HEK293 (cell line): ENCODE data around the gene SFXN1.

ENCODE experiments used
- CTCF ChIA-PET: fragments of 350-600 bp; formaldehyde crosslinking; extraction: SDS; loops from one replicate; lab custom pipeline; 2021; ENCODE audit warnings: antibody characterized with exemption; lab: Yijun Ruan, JAX
- POLR2A ChIA-PET: fragments of 300-600 bp; formaldehyde crosslinking; extraction: SDS; loops from one replicate; lab custom pipeline; 2020; ENCODE audit warnings: antibody characterized with exemption, inconsistent platforms; lab: Yijun Ruan, JAX
- H3K27ac ChIP-seq: fragments of 200-500 bp; sonication (Bioruptor generic); 2 replicates; pipeline ENCODE4 v1.5.1; 2014; ENCODE audit warnings: low read depth, low read length, control low read depth, inconsistent platforms; ENCODE audit errors: extremely low read depth
- H3K36me3 ChIP-seq, 2 experiments: fragments of 200-500 bp in 1 of 2; sonication (Bioruptor generic) in 1 of 2; 1 replicate in 1 of 2; 2 replicates in 1 of 2; pipeline ENCODE4 v1.5.1; 2014 to 2017; ENCODE audit warnings: inconsistent platforms in 2 of 2, low read length in 2 of 2; ENCODE audit not compliant: control insufficient read depth in 2 of 2, insufficient read depth in 1 of 2
- H3K4me1 ChIP-seq: fragments of 200-500 bp; sonication (Bioruptor generic); 2 replicates; pipeline ENCODE4 v1.5.1; 2014; ENCODE audit warnings: mild to moderate bottlenecking, low read length, inconsistent platforms; ENCODE audit not compliant: control insufficient read depth, insufficient read depth
- H3K4me3 ChIP-seq: 2 replicates; pipeline ENCODE4 v1.5.1; 2011; ENCODE audit warnings: low read depth, mild to moderate bottlenecking, control low read depth, low read length, moderate library complexity
- H3K9me3 ChIP-seq: fragments of 200-500 bp; sonication (Bioruptor generic); 2 replicates; pipeline ENCODE4 v1.5.1; 2014; ENCODE audit warnings: low read depth, low read length, inconsistent platforms; ENCODE audit not compliant: control insufficient read depth, insufficient read depth
- EGR2 ChIP-seq: fragments of 450-650 bp; formaldehyde crosslinking; IDR thresholded peaks from 2 replicates; pipeline ENCODE4 v1.5.1; 2016; ENCODE audit warnings: low read depth, missing biosample characterization, missing genetic modification characterization
- INSM2 ChIP-seq: fragments of 450-650 bp; formaldehyde crosslinking; IDR thresholded peaks from 2 replicates; pipeline ENCODE4 v1.5.1; 2016; ENCODE audit warnings: missing biosample characterization, missing genetic modification characterization
- KLF7 ChIP-seq: fragments of 450-650 bp; formaldehyde crosslinking; IDR thresholded peaks from 2 replicates; pipeline ENCODE4 v1.5.1; 2016; ENCODE audit warnings: missing biosample characterization, missing genetic modification characterization, borderline replicate concordance
- MEIS1 ChIP-seq: sonication (generic); formaldehyde crosslinking; IDR thresholded peaks from 2 replicates; pipeline ENCODE4 v1.8.1; 2022; ENCODE audit warnings: missing genetic modification reagents, mild to moderate bottlenecking, borderline replicate concordance
- PRDM1 ChIP-seq: fragments of 450-650 bp; formaldehyde crosslinking; IDR thresholded peaks from 2 replicates; pipeline ENCODE4; 2016; ENCODE audit warnings: missing biosample characterization, missing genetic modification characterization
- SP3 ChIP-seq: fragments of 450-650 bp; formaldehyde crosslinking; IDR thresholded peaks from 2 replicates; pipeline ENCODE4 v1.5.1; 2016; ENCODE audit warnings: missing biosample characterization, missing genetic modification characterization
- ZBTB21 ChIP-seq: fragments of 450-650 bp; formaldehyde crosslinking; IDR thresholded peaks from 2 replicates; pipeline ENCODE4 v1.5.1; 2017; ENCODE audit warnings: missing biosample characterization, missing genetic modification characterization
- ZNF140 ChIP-seq: fragments of 450-650 bp; formaldehyde crosslinking; IDR thresholded peaks from 2 replicates; pipeline ENCODE4 v1.5.1; 2016; ENCODE audit warnings: missing biosample characterization, missing genetic modification characterization
- ZNF16 ChIP-seq: fragments of 450-650 bp; formaldehyde crosslinking; IDR thresholded peaks from 2 replicates; pipeline ENCODE4 v1.5.1; 2016; ENCODE audit warnings: low read depth, missing biosample characterization, missing genetic modification characterization
- ZNF174 ChIP-seq: fragments of 450-650 bp; formaldehyde crosslinking; IDR thresholded peaks from 2 replicates; pipeline ENCODE4 v1.5.0; 2017; ENCODE audit warnings: missing biosample characterization, mild to moderate bottlenecking, missing genetic modification characterization
- ZNF335 ChIP-seq: fragments of 450-650 bp; formaldehyde crosslinking; conservative IDR thresholded peaks from 2 replicates; pipeline ENCODE4 v1.5.1; 2016; ENCODE audit warnings: missing biosample characterization, missing genetic modification characterization
- ZNF510 ChIP-seq: fragments of 450-650 bp; formaldehyde crosslinking; IDR thresholded peaks from 2 replicates; pipeline ENCODE4 v1.5.1; 2018; ENCODE audit warnings: mild to moderate bottlenecking, missing genetic modification characterization, missing biosample characterization; ENCODE audit not compliant: insufficient replicate concordance
- ZNF555 ChIP-seq: fragments of 450-650 bp; formaldehyde crosslinking; conservative IDR thresholded peaks from 2 replicates; pipeline ENCODE4 v1.5.1; 2017; ENCODE audit warnings: missing biosample characterization, mild to moderate bottlenecking, missing genetic modification characterization, inconsistent platforms
- ZNF623 ChIP-seq: fragments of 450-650 bp; formaldehyde crosslinking; IDR thresholded peaks from 2 replicates; pipeline ENCODE4 v1.5.1; 2016; ENCODE audit warnings: missing biosample characterization, missing genetic modification characterization
- ZNF645 ChIP-seq: fragments of 450-650 bp; formaldehyde crosslinking; IDR thresholded peaks from 2 replicates; pipeline ENCODE4; 2016; ENCODE audit warnings: missing biosample characterization, missing genetic modification characterization
- ZSCAN23 ChIP-seq: fragments of 450-650 bp; formaldehyde crosslinking; IDR thresholded peaks from 2 replicates; pipeline ENCODE4 v1.5.1; 2016; ENCODE audit warnings: missing biosample characterization, missing genetic modification characterization
- TF ChIP-seq, protein P1 (sequence below): fragments of 450-650 bp; formaldehyde crosslinking; IDR thresholded peaks from 2 replicates; pipeline ENCODE4 v1.5.0; 2017; ENCODE audit warnings: missing biosample characterization, missing genetic modification characterization, borderline replicate concordance
- TF ChIP-seq, protein P2 (sequence below): fragments of 450-650 bp; formaldehyde crosslinking; IDR thresholded peaks from 2 replicates; pipeline ENCODE4 v1.5.1; 2016; ENCODE audit warnings: missing biosample characterization, missing genetic modification characterization
- TF ChIP-seq, protein P3 (sequence below): fragments of 450-650 bp; formaldehyde crosslinking; IDR thresholded peaks from 2 replicates; pipeline ENCODE4 v1.5.1; 2016; ENCODE audit warnings: missing biosample characterization, missing genetic modification characterization
- TF ChIP-seq, protein P4 (sequence below): fragments of 450-650 bp; formaldehyde crosslinking; IDR thresholded peaks from 2 replicates; pipeline ENCODE4 v1.5.1; 2016; ENCODE audit warnings: missing biosample characterization, missing genetic modification characterization

The SFXN1 gene

GRCh38 chr5:175472378-175472777 lies 6.0 kb upstream of the SFXN1 start:
- CTCF ChIA-PET: no interaction called here
- TF ChIP-seq ZNF623 (tag by site-specific recombination): peak; percentile 84
- TF ChIP-seq ZNF174 (tag by site-specific recombination): no peak
- no peak for TF ChIP-seq PRDM1 (tag by site-specific recombination)
- TF ChIP-seq, all 188 proteins: peak for 1
- Histone ChIP-seq H3K4me1 (no peaks in the 10 kb centered on the region), H3K27ac (no peak overlapping the region), H3K36me3 (no peaks in the 10 kb centered on the region), H3K9me3 (no peaks in the 10 kb centered on the region), H3K4me3 (no peak overlapping the region)
- POLR2A ChIA-PET: no interaction called here

DNA sequence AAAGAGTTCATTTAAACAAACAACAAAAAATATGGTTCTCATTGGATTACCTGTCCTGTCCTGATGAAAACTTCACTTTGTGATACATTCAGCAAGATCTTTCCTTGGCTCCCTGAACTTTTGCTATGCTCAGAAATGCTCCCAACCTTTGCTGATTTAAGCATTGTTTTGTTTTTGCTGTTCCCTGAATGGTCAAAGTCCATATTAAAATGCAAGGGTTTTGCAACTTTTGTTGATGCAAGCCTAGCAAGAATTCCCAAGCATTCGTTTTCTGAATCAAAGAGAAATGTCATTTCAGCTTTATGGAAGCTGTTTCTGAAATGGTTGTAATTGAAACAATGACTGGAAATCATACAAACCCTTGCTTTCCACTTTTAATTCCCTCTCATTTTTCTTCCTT lies 3.1 kb upstream of the SFXN1 start:
- ChIA-PET POLR2A (no interaction called here), CTCF (interaction anchor here (0.8 to 3.5 kb wide), 2 partner anchors 9 to 153 kb away, joined by 3 to 36 read pairs; no protein-coding TSS in a partner anchor)
- H3K27ac ChIP-seq: no peak overlapping the region
- no peaks in the 10 kb centered on the region for H3K4me1 ChIP-seq
- H3K4me3 ChIP-seq: no peak overlapping the region
- H3K36me3 ChIP-seq: no peaks in the 10 kb centered on the region
- no peaks in the 10 kb centered on the region for H3K9me3 ChIP-seq
- TF ChIP-seq KLF7 (tag by site-specific recombination): no peak

DNA sequence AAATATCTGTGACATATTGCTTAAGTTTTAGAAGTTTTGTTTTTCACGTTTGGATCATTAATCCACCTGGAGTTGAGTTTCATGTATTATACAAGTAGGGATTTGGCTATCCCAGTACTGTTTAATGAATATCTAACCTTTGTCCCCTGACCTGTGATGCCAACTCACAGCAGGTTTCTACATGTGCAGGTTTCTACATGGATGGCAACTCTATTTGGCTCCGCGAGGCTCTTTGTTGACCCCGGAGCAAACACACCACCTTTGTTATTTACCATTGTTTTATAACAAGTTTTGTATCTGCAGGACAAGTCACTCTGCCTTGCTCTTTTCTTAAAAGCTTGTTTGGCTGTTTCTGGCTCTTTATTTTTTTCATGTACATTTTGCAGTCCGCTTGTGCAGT lies 920 bp upstream of the SFXN1 start:
- Histone ChIP-seq H3K4me1 (no peaks in the 10 kb centered on the region), H3K9me3 (no peaks in the 10 kb centered on the region), H3K36me3 (peaks cover 5 to 20% of the 10 kb centered on the region in 2 experiments), H3K4me3 (no peak overlapping the region), H3K27ac (no peak overlapping the region)
- CTCF ChIA-PET: interaction anchor here (3.5 kb wide), 1 partner anchor 12 kb away, joined by 36 read pairs; no protein-coding TSS in a partner anchor
- TF ChIP-seq SP3 (tag by site-specific recombination) (no peak), ZNF510 (tag by site-specific recombination) (no peak), ZSCAN23 (tag by site-specific recombination) (no peak), INSM2 (tag by site-specific recombination) (no peak), ZNF335 (tag by site-specific recombination) (no peak), ZNF555 (no peak), MEIS1 (CRISPR knock-in tag) (no peak), ZNF140 (tag by site-specific recombination) (no peak), ZBTB21 (tag by site-specific recombination) (no peak), ZNF645 (tag by site-specific recombination) (no peak), ZNF16 (no peak), EGR2 (tag by site-specific recombination) (no peak)
- TF ChIP-seq, protein P1, sequence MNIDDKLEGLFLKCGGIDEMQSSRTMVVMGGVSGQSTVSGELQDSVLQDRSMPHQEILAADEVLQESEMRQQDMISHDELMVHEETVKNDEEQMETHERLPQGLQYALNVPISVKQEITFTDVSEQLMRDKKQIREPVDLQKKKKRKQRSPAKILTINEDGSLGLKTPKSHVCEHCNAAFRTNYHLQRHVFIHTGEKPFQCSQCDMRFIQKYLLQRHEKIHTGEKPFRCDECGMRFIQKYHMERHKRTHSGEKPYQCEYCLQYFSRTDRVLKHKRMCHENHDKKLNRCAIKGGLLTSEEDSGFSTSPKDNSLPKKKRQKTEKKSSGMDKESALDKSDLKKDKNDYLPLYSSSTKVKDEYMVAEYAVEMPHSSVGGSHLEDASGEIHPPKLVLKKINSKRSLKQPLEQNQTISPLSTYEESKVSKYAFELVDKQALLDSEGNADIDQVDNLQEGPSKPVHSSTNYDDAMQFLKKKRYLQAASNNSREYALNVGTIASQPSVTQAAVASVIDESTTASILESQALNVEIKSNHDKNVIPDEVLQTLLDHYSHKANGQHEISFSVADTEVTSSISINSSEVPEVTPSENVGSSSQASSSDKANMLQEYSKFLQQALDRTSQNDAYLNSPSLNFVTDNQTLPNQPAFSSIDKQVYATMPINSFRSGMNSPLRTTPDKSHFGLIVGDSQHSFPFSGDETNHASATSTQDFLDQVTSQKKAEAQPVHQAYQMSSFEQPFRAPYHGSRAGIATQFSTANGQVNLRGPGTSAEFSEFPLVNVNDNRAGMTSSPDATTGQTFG (tag by site-specific recombination): no peak
- TF ChIP-seq, protein P2, sequence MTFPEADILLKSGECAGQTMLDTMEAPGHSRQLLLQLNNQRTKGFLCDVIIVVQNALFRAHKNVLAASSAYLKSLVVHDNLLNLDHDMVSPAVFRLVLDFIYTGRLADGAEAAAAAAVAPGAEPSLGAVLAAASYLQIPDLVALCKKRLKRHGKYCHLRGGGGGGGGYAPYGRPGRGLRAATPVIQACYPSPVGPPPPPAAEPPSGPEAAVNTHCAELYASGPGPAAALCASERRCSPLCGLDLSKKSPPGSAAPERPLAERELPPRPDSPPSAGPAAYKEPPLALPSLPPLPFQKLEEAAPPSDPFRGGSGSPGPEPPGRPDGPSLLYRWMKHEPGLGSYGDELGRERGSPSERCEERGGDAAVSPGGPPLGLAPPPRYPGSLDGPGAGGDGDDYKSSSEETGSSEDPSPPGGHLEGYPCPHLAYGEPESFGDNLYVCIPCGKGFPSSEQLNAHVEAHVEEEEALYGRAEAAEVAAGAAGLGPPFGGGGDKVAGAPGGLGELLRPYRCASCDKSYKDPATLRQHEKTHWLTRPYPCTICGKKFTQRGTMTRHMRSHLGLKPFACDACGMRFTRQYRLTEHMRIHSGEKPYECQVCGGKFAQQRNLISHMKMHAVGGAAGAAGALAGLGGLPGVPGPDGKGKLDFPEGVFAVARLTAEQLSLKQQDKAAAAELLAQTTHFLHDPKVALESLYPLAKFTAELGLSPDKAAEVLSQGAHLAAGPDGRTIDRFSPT (tag by site-specific recombination): no peak
- TF ChIP-seq, protein P3, sequence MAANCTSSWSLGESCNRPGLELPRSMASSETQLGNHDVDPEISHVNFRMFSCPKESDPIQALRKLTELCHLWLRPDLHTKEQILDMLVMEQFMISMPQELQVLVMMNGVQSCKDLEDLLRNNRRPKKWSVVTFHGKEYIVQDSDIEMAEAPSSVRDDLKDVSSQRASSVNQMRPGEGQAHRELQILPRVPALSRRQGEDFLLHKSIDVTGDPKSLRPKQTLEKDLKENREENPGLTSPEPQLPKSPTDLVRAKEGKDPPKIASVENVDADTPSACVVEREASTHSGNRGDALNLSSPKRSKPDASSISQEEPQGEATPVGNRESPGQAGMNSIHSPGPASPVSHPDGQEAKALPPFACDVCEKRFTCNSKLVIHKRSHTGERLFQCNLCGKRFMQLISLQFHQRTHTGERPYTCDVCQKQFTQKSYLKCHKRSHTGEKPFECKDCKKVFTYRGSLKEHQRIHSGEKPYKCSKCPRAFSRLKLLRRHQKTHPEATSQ (tag by site-specific recombination): no peak
- TF ChIP-seq, protein P4, sequence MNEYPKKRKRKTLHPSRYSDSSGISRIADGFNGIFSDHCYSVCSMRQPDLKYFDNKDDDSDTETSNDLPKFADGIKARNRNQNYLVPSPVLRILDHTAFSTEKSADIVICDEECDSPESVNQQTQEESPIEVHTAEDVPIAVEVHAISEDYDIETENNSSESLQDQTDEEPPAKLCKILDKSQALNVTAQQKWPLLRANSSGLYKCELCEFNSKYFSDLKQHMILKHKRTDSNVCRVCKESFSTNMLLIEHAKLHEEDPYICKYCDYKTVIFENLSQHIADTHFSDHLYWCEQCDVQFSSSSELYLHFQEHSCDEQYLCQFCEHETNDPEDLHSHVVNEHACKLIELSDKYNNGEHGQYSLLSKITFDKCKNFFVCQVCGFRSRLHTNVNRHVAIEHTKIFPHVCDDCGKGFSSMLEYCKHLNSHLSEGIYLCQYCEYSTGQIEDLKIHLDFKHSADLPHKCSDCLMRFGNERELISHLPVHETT: no peak
- POLR2A ChIA-PET: no interaction called here
